ENCODE measurements around the gene APIP. TPM values are rescaled to one million over a fixed set of nuclear protein-coding genes. Genes with fewer than 3 reads are reported as not detected.

APIP gene, protein sequence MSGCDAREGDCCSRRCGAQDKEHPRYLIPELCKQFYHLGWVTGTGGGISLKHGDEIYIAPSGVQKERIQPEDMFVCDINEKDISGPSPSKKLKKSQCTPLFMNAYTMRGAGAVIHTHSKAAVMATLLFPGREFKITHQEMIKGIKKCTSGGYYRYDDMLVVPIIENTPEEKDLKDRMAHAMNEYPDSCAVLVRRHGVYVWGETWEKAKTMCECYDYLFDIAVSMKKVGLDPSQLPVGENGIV
- total RNA-seq: 28.5 and 35.8 TPM in 2 replicates

DNA sequence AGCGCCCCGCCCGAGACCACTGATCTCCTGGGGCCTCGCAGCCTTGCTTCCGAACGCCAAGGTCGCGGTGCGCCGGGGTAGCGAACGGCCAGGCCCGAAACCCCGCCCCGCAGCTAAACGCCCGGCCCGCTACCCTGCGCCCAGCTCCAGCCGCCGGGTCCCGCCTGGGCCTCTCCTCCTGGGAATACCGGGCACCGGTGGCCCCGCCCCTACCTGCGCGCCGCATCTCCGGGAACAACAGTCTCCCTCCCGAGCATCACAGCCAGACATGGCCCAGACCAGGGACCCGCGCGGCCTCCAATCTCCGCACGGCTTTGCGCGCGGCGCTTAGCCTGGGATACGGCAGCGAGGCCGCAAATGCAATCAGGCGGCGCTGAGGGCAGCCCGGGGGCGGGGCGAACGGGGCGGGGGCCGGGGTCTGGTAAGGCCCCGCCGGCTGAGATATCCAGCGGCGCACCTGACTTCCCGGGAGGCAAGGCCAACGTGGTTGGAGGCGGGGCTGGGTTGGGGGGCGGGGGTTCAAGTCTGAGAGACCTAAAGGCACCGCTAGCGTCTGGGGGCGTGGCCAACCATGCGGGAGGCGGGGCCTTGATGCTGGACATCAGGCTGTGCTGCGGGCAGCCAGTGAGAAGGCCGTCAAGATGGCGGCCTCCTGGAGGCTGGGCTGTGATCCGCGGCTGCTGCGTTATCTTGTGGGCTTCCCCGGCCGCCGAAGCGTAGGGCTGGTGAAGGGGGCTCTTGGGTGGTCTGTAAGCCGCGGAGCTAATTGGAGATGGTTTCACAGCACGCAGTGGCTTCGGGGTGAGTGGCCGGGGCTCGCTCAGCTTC lies at the start of gene APIP, which contains the start of gene PDHX:
Gene APIP, minus strand, starts transcription at position 365 of the 828 bp plus-strand sequence. Its CDS starts 95 bp downstream, at position 270.
Gene PDHX, plus strand, starts transcription at position 604 of the 828 bp plus-strand sequence. Its CDS starts 38 bp downstream, at position 642.
- peak; percentile 94 for DNase-seq (ENCODE audit: low read depth)

DNA sequence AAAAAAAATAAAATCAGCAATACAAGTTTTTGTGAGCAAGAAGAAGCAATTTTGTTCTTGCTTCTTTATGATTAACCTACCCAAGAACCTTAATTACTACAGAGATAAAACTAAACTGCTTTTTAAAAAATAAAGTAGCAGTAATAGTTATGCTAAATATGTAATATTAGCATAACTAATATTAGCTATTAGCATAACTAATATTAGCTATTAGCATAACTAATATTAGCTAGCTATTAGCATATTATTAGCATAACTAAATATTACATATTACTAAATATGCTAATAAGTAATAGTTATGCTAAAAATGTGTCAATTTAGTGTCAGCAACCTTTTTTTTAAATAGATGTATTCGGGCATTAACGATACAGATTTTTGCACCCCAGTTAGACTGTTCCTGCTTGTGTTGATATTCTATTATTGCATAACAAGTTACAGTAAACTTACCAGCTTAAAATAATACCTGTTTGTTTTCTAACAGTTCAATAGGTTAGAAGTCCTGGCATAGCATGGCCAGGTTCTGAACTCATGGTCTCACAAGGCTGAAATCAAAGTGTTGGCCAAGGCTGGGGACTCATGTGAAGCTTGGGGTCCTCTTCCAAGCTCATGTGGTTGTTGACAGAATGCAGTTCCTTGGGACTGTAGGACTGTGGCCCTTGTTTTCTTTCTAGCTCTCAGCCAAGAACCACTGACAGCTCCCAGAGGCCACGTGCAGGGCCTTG lies 48.6 kb upstream of the APIP start:
- DNase-seq (ENCODE audit: low read depth): no peak

DNA sequence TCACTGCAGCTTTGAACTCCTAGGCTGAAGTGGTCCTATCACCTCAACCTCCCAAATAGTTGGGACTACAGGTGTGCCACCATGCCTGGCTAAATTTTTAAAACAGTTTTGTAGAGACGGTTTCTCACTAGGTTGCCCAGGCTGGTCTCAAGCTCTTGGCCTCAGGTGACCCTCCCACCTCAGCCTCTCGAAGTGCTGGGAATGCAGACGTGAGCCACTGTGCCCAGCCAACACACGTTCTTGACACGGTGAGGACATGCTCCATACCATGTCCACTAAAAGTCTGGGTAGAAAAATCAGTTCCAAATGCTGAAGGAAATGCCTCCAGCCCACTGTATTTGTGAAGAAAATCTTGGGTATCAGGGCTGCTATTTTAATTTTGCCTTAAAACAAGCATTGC lies 47.2 kb upstream of the APIP start:
- DNase-seq (ENCODE audit: low read depth): no peak

DNA sequence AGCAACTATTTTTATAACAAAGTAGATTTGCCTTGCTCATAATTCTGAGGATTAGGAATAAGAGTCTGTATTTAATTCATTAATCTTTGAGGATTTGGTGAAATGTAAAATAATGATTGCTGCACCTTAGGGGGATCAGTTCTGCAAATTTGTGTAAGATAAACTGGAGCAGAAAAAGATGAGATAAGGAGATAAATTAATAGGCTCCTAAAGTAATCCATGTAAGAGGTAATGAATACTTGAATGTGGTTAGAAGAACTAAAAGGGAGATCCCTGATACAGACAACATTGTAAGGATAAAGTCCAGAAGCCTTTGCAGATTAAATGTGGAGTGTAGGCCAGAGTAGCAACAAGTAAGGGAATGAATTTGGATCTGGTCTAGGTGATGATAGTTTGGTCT lies 45.9 kb upstream of the APIP start:
- DNase-seq (ENCODE audit: low read depth): no peak

DNA sequence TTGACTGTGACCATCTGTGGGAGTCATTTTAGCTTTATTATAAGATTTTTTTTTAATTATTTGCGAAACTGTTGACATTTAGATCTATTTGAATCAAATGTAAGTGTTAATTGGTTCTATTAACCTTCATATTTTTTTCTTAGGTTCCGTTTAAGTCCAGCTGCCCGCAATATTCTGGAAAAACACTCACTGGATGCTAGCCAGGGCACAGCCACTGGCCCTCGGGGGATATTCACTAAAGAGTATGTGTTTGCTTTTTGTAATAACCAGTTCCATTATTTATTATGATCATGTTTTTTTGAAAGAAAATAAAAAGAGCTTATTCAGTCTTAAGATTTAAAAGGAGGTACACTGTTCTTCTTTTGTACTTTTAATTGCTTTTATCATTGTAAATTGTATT lies 44.1 kb upstream of the APIP start:
- DNase-seq (ENCODE audit: low read depth): no peak

DNA sequence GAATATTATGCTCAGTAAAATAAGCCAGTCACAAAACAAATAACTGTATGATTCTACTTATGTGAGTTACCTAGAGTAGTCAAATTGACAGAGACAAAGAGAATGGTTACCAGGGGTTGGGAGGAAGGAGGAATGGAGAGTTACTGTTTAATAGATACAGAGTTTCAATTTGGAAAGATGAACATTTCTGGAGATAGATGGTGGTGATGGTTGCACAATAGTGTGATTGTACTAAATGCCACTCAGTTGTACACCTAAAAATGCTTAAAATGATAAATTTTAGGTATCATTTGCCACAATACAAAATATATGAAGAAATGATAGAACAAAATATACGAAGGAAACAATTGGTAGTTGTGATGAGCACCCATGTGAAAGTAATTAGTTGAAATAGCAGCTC lies 43.6 kb upstream of the APIP start:
- DNase-seq (ENCODE audit: low read depth): no peak

DNA sequence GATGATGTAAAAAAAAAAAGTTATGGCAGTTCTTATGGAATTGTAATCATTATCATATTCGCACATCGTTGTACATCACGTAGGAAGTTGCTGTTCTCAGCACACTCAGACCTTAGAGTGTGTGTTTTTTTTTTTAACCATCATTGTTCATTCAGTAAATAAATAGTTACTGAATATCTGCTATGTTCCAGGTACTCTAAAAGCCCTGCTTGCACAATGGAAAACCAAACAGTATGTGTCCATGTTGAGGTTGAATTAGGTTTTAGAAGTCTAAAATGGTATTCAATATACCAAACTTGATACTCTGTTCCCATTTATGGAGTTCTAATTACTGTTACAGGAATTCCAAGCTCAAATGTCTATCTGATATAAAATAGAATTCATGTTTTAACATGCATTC lies 41.4 kb upstream of the APIP start:
- no peak for DNase-seq (ENCODE audit: low read depth)

DNA sequence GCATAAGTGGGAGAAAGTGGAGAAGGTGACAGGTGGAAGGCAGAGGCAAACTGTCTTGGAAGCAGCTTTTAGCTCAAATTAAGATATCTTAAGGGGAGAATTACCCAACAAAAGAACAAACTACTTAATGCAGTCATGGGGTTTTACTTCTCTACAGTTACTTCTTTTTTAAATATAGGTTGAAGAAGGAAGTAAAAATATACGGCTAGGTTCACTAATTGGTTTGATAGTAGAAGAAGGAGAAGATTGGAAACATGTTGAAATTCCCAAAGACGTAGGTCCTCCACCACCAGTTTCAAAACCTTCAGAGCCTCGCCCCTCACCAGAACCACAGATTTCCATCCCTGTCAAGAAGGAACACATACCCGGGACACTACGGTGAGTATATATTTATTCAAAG lies 41.0 kb upstream of the APIP start:
- no peak for DNase-seq (ENCODE audit: low read depth)

DNA sequence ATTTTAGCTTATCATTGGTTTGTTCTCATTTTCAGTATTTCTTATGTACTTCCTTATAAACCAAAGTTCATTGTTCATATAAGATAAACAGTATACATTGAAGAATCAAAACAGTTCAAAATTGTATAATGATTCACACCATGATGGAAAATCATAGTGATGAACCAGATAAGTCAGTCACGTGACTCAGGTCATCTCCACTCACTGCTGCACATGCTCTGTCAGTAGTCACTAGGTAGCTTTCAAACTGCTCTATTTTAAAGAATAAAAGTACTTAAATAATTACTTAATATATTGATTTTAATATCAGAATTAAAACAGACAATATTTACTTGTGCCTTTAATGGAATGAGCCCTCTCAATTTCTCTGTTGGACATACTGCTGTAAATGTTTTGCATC lies 37.8 kb upstream of the APIP start:
- DNase-seq (ENCODE audit: low read depth): no peak

DNA sequence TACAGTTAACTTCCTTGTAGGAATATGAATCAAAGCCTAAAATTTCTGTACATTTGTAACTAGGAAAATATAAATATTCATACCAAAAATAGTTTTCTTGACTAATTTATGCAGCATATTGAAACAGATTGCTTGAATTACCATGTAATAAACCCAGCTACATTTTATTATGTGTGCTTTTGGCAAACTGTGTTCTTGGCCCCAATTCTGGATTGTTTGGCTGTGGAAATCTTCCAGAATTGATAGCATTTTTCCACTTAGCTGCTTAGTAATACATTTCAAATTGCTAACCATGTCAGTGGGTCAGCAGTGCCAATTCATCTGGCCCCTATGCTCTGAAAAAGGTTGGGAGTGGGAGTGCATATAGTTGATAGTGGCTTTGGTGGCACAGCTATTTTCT lies 32.5 kb upstream of the APIP start:
- no peak for DNase-seq (ENCODE audit: low read depth)

DNA sequence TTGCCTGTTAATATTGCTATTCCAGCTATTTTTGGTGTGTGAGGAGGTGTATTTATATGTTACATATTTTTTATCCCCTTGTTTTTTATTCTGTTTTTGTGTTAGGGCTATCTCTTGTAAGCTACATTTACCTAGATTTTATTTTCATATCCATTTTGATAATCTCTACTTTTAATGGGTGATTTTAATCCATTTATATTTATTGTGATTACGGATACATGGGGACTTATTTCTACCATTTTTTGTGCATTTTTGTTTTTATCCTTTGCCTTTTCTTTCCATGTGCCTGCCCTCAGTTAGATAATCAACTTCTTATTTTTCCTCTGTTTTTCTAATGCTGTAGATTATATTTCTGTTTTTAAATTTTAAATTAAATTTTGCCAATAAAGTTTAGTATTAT lies 28.5 kb upstream of the APIP start:
- no peak for DNase-seq (ENCODE audit: low read depth)

DNA sequence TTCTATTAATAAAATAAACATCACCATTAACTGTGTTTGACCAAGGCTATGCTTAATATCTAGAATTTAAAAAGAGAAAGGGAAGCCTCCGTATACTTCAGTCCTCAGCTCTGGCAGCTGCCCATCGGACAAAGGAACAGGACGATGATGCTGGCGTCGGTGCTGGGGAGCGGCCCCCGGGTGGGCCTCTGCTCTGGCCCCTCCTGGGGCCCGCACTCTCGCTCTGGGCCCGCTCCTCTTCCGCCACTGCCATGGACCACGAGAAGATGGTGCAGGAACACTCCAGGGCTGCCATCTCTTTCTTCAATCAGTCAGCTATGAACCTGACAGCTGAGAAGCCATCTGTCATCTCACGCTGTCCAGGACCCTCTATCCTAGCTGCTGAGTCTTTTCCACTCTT lies 25.5 kb upstream of the APIP start:
- no peak for DNase-seq (ENCODE audit: low read depth)

DNA sequence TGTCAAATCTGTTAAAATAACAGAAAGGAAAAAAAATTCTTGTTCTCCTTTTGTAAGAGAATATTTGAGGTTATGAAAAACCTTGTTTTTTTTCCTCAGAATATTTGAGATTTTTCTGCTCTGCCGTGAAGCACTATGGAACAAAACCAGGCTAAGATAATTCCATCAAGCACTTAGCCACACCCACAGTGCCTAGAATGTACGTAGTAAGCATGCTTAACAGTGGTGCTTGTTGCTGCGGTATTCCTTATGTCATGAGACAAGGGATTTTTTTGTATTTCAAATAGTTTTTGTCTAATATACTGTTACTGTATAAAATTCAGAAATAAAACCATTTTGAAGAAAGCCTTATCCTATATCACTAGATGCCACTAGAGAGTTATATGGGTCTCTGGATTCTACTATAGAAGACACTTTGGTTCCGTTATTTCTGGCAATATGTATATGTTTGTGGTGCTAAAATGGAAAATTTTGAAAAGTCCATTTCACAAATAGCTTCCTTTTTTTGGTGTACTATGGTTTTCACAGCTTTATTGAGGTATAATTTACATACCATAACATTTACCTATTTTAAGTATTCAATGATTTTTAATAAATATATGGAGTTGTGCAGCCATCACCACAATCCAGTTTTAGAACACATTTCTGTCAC lies 24.0 kb upstream of the APIP start:
- DNase-seq (ENCODE audit: low read depth): no peak

DNA sequence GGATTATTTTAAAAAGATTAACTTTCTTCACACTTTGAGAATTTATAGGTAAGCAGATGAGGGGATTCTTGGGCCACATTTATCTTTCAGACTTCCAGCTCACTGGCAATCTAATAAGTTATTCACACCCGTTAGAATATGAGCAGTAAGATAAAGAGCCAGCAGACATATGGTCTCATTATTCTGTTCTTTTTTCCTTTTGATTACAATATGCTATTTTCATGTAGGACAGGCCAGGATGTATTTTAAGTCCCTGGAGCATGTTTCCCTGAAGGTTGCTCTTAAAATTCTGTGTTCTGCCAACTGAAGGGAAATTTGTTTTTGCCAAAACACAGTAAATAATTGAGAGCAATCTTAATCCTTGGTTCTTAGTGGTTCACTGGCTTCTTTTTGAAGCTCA lies 22.4 kb upstream of the APIP start:
- DNase-seq (ENCODE audit: low read depth): no peak

DNA sequence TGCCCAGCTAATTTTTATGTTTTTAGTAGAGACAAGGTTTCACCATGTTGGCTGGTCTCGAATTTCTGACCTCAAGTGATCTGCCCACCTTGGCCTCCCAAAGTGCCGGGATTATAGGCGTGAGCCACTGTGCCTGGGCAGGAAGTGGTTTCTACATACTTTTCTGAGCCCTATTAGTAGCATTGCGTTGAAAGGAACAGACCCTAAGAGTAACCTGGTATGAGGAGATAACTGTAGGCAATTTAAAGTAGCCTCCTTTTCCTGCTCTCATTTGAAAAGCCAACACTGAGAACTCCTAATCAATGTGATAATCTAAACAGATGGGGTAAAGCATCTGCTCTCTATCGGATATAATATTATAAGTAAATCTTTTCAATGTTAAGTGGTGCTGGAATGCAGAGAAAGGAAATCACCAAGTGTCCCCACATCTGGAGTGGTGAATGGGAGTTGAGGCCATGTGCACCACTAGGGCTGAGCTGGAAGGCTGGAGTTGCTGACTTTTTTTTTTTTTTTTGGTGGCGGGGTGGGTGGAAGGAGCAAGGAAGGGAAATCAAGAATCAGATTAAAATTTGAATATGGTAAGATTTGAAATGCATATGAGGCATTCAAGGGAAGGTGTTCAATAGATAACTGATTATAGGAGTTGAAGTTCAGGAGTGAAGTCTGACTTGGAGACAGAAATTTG lies 20.9 kb upstream of the APIP start:
- DNase-seq (ENCODE audit: low read depth): no peak

DNA sequence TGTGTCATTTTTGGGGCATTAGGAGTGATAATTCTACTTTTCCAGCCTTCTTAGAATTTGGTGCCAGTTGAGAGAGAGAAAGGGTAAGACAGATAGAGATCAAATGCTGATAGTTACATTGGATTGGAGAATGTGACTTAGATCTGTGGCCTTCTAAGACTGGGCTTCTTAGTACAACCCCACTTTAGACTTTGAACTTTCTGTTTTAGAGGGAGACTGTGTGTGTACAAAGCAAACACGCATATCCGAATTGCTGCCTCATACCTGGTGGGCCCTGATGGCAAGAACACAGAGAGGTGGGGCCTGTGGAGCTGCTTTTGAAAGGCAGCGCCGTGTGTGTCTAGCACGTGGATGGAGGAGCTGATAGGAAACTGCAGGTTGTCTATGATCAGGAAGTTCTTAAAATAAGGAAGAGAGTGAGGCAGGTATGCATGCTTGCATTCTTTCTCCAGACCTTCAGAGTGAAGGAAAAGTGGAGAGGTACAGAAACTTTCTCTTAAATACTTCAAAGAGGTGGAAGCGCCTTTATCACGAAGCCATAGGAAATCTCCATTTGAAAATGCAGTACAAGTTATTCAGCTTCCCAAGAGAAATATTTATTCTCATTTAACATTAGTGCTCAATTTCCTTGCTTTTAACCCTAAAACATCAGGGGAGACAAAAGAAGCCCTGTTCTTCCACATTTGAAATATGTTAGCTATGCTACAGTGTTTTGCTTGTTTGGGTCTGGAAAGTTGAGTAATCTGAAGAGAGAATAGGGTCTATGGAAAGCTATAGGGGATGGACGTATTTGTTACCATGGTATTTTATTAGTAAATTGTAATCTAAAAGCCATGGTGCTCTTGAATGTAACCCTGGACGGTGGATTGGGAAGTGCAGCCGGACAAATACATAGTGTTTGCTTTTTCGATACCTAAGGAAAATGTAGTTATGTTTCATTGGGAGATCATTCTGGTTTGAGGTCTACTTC lies 13.9 kb upstream of the APIP start:
- no peak for DNase-seq (ENCODE audit: low read depth)

DNA sequence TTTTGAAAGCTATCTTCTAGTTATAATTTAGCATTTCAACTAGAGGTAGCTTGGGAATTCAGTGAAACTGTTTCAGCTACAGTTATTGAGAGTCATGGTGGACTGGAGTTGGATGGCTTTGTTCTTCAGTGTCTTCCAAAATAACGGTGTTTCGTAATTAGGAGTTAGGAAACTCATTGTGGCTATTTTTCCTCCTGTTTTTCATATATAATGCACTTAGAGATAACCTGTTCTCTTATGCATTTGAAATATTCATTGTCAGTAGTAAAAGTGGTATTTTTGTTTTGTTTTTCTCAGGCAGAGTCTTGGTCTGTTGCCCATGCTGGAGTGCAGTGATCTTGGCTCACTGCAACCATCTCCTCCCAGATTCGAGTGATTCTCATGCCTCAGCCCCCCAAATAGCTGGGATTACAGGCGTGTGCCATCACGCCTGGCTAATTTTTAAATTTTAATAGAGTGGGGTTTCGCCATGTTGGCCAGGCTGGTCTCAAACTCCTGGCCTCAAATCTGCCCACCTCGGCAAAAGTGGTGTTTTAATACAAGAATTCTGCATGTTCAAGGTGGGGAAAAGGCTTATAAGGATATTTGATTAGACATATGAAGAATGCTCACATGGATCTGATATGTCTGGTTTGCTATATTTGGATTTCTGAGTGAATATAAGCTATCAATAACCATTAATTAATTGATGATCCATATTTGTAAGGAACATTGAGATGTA lies 12.9 kb upstream of the APIP start:
- DNase-seq (ENCODE audit: low read depth): no peak

DNA sequence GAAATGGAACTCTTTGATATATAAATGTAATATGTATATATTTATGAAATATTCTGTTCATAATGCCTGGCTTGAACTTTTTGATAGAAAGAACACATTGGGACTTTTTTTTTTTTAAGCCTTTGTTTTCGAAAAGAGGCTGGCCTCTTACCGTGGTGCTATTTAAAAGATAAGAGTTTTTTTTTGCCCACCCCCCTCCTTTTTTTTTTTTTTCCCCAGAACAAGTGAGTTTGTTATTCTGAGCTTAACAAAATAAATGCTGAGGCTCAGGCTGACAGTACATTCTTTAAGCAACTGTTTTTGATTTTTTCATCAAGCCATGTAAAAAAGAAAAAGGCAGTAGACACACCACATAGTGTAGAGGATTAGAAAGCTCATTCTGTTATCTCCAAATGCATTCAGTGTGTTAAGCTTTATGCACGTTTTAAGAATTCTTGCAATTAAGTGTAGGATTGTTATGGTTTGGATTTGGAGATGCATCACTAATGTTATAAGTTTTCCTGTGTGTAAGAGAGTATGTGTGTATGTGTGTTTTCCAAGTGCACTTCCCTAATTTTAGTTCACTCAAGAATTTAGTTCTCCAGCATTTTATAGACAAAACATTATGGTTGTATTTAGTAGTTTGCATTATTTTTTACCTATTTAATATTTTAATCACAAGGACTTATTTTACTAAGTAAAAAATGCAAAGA lies 12.2 kb upstream of the APIP start:
- DNase-seq (ENCODE audit: low read depth): no peak

DNA sequence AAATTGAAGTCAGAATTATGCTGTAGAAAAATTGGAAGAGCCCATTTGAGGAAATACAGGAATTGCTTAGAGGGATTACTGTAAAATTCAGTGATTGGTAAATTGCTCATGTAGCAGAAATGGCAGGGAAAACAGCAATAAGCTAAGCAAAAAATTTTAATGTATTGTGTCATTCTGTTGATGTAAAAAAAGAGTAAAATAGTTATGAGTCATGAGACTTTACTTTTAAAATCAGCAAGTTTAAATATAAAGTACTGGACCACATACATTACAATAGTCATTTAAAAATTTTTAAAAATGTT lies 10.6 kb upstream of the APIP start:
- DNase-seq (ENCODE audit: low read depth): peak; percentile 13

Data from renal cortical epithelial cell (primary cell).